CD4-positive, alpha-beta memory T cell (primary cell): ENCODE results near the gene ERC1. TPM values are rescaled to one million over a fixed set of nuclear protein-coding genes. Genes with fewer than 3 reads are reported as not detected.

Source experiments
- CTCF ChIA-PET: fragments of 350-600 bp; sonication (Branson Sonifier 250); formaldehyde crosslinking; loops from one replicate; lab custom pipeline; 2021; ENCODE audit warnings: inconsistent platforms; ENCODE audit not compliant: partially characterized antibody; lab: Charles Lee
- POLR2A ChIA-PET: fragments of 350-600 bp; sonication (Branson Sonifier 250); formaldehyde crosslinking; loops from one replicate; lab custom pipeline; 2021; ENCODE audit not compliant: partially characterized antibody; lab: Charles Lee
- DNase-seq, 5 donors: peaks; one replicate each; pipeline versions ENCODE4 v3.0.0 to v3.0.0-alpha.2; 2020 to 2022; ENCODE audit warnings: mixed read lengths in 1 of 5
- H3K27ac ChIP-seq: one replicate; pipeline ENCODE4 v1.7.0; 2013; ENCODE audit warnings: low read depth, low read length
- H3K27me3 ChIP-seq: 2 replicates; pipeline ENCODE4 v1.7.0; 2013; ENCODE audit warnings: mild to moderate bottlenecking, low read length, moderate library complexity; ENCODE audit not compliant: insufficient read depth
- H3K36me3 ChIP-seq: 2 replicates; pipeline ENCODE4 v1.7.0; 2013; ENCODE audit warnings: mild to moderate bottlenecking, low read length, moderate library complexity; ENCODE audit not compliant: insufficient read depth
- H3K4me1 ChIP-seq: 2 replicates; pipeline ENCODE4 v1.7.0; 2013; ENCODE audit warnings: mild to moderate bottlenecking, low read length, moderate library complexity; ENCODE audit not compliant: insufficient read depth
- H3K4me3 ChIP-seq, 2 donors: one replicate each; pipeline ENCODE4 v1.7.0; 2013; ENCODE audit warnings: low read length in 2 of 2, mild to moderate bottlenecking in 1 of 2
- H3K9me3 ChIP-seq, 2 donors: one replicate each; pipeline ENCODE4 v1.7.0; 2013; ENCODE audit warnings: low read length in 2 of 2, control low read depth in 1 of 2; ENCODE audit not compliant: control insufficient read depth in 1 of 2
- H3K27ac Mint-ChIP-seq, 7 donors: one replicate each; pipeline ENCODE4 v1.8.0; 2020 to 2021; ENCODE audit warnings: mixed read lengths in 7 of 7, mild to moderate bottlenecking in 6 of 7, inconsistent platforms in 3 of 7, moderate library complexity in 3 of 7
- H3K27me3 Mint-ChIP-seq, 2 donors: one replicate each; pipeline ENCODE4 v1.8.0; 2020 to 2021; ENCODE audit warnings: mixed read lengths in 2 of 2
- H3K36me3 Mint-ChIP-seq, 2 donors: one replicate each; pipeline ENCODE4 v1.8.0; 2020 to 2021; ENCODE audit warnings: mixed read lengths in 2 of 2, inconsistent platforms in 1 of 2, mild to moderate bottlenecking in 1 of 2
- H3K4me1 Mint-ChIP-seq, 4 donors: one replicate each; pipeline ENCODE4 v1.8.0; 2020 to 2021; ENCODE audit warnings: mixed read lengths in 4 of 4, mild to moderate bottlenecking in 1 of 4
- H3K4me3 Mint-ChIP-seq, 8 donors: one replicate each; pipeline ENCODE4 v1.8.0; 2020 to 2021; ENCODE audit warnings: mixed read lengths in 8 of 8, mild to moderate bottlenecking in 7 of 8, moderate library complexity in 6 of 8, inconsistent platforms in 3 of 8
- H3K9me3 Mint-ChIP-seq, 8 donors: one replicate each; pipeline ENCODE4 v1.8.0; 2020 to 2021; ENCODE audit warnings: mixed read lengths in 8 of 8, mild to moderate bottlenecking in 5 of 8, inconsistent platforms in 3 of 8, moderate library complexity in 1 of 8
- intact Hi-C: fragments of 100-400 bp; cut with micrococcal nuclease; formaldehyde crosslinking; loops from one replicate; pipeline ENCODE4 v1.15.1; 2023
- polyA plus RNA-seq, 2 donors: library from polyadenylated mRNA; unstranded; fragments of 300-500 nt; fragmentation: Illumina TruSeq; gene quantifications; one replicate each; pipeline ENCODE4 v1.2.3, GENCODE V29; 2021
- total RNA-seq, 2 experiments: library from RNA; stranded (reverse); gene quantifications; one replicate each; pipeline ENCODE4 v1.2.3, GENCODE V29; 2021

Gene ERC1
- total and polyA plus RNA-seq, 4 experiments from 2014 or later, result 4.0 to 41.7 (median 28.7) TPM

GRCh38 chr12:1287446-1287975 lies 296.5 kb downstream of the ERC1 start:
- no peak for DNase-seq
- ChIA-PET CTCF (no interaction called here), POLR2A (no interaction called here)
- H3K27ac ChIP-seq, result no peak overlapping the region
- Mint-ChIP-seq H3K27ac (no peak overlapping the region), H3K4me3 (no peak overlapping the region), H3K4me1 (no peaks in the 10 kb centered on the region), H3K27me3 (no peaks in the 10 kb centered on the region), H3K36me3 (peaks cover 25 to 30% of the 10 kb centered on the region in 2 donors), H3K9me3 (no peaks in the 10 kb centered on the region)
- no peaks in the 10 kb centered on the region for H3K27me3 ChIP-seq
- H3K36me3 ChIP-seq, result peaks cover 7% of the 10 kb centered on the region
- H3K4me1 ChIP-seq, result no peaks in the 10 kb centered on the region
- intact Hi-C loops, result no loop called here
- H3K9me3 ChIP-seq, result no peaks in the 10 kb centered on the region
- no peak overlapping the region for H3K4me3 ChIP-seq

DNA sequence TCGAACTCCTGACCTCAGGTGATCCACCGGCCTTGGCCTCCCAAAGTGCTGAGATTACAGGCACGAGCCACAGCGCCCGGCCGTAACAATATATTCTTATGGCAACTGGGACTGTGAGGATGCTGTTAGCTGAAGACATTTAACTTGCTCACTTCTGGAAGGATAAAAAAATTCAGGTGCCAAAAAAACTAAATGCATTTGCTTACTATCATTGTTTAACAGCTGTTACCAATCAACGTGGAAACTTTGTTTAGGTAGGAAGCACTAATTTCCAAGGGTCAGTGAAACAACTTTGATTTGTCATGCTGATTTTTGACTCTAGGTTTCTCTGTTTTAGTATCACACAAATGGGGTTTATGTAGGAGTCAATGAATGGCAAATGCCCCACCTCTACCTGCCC lies 297.3 kb downstream of the ERC1 start:
- Mint-ChIP-seq H3K9me3 (no peaks in the 10 kb centered on the region), H3K4me3 (no peak overlapping the region), H3K27me3 (no peaks in the 10 kb centered on the region), H3K4me1 (no peaks in the 10 kb centered on the region), H3K36me3 (peaks cover 25 to 28% of the 10 kb centered on the region in 2 donors), H3K27ac (no peak overlapping the region)
- Histone ChIP-seq H3K27ac (no peak overlapping the region), H3K9me3 (no peaks in the 10 kb centered on the region), H3K27me3 (no peaks in the 10 kb centered on the region), H3K4me1 (no peaks in the 10 kb centered on the region), H3K4me3 (no peak overlapping the region), H3K36me3 (peaks cover 7% of the 10 kb centered on the region)
- POLR2A ChIA-PET, result no interaction called here
- CTCF ChIA-PET, result no interaction called here
- DNase-seq, result no peak
- intact Hi-C loops, result no loop called here

DNA sequence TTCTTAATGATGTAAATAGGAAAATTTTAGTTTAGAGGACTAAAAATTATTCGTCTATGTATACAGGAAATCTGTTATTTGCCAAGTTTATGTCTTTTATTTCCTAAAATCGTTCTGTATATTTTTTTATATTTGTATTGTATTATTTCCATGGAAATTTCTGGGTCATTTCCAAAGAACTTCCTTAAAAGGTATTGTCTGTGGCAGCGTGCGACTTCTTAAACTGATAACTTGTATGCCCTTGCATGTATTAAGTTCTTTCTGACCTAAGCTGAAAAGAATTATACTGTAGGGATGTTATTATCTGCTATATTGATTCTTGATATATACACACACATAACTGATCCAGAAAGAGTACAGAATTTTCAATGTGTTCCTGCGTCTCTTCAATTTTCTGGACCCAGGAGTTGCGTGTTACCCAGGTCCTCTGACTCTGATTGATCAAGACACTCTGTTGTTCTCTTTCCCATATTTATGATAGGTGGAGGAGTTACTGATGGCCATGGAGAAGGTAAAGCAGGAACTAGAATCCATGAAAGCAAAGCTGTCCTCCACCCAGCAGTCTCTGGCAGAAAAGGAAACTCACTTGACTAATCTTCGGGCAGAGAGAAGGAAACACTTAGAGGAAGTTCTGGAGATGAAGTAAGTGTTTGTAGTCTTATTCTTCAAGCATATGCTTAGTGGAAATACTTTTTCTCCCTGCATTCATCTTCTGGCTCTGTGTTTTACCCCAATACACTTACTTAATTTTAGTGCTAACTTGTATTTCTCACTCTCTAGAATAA lies 298.5 kb downstream of the ERC1 start:
- Mint-ChIP-seq H3K27me3 (no peaks in the 10 kb centered on the region), H3K4me3 (no peak overlapping the region), H3K36me3 (peaks cover 28 to 35% of the 10 kb centered on the region in 2 donors), H3K4me1 (no peaks in the 10 kb centered on the region), H3K9me3 (no peaks in the 10 kb centered on the region), H3K27ac (no peak overlapping the region)
- intact Hi-C loops, result no loop called here
- no peak overlapping the region for H3K4me3 ChIP-seq
- CTCF ChIA-PET, result no interaction called here
- POLR2A ChIA-PET, result no interaction called here
- no peaks in the 10 kb centered on the region for H3K9me3 ChIP-seq
- DNase-seq, result no peak
- H3K27me3 ChIP-seq, result no peaks in the 10 kb centered on the region
- H3K4me1 ChIP-seq, result no peaks in the 10 kb centered on the region
- H3K27ac ChIP-seq, result no peak overlapping the region
- peaks cover 7% of the 10 kb centered on the region for H3K36me3 ChIP-seq

DNA sequence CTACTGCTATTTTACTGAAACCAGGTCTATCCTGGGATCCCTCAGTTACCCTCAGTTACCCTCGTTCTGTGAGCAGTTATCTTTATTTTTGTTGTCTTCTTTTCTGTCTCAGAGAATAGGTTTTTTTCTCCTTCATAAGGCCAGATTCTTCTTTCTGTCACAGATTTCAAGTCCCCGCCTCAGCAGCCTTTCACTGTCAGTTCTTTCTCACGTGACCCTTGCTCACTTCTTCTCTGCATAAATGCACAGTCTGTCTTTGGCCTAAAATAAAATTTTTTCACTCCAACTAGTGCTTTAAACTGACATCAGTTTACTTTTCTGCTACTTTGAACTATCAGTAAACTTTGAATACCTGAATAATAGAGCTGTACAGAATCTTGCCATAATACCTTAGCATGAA lies 299.7 kb downstream of the ERC1 start:
- no peaks in the 10 kb centered on the region for H3K4me1 Mint-ChIP-seq
- H3K27me3 ChIP-seq, result no peaks in the 10 kb centered on the region
- H3K27me3 Mint-ChIP-seq, result no peaks in the 10 kb centered on the region
- H3K4me3 Mint-ChIP-seq, result no peak overlapping the region
- H3K4me1 ChIP-seq, result no peaks in the 10 kb centered on the region
- intact Hi-C loops, result no loop called here
- H3K9me3 ChIP-seq, result no peaks in the 10 kb centered on the region
- no peak overlapping the region for H3K27ac Mint-ChIP-seq
- H3K9me3 Mint-ChIP-seq, result no peaks in the 10 kb centered on the region
- no peak overlapping the region for H3K27ac ChIP-seq
- H3K36me3 Mint-ChIP-seq, result peaks cover 33 to 35% of the 10 kb centered on the region in 2 donors
- no peak for DNase-seq
- CTCF ChIA-PET, result no interaction called here
- H3K4me3 ChIP-seq, result no peak overlapping the region
- POLR2A ChIA-PET, result no interaction called here
- peaks cover 7% of the 10 kb centered on the region for H3K36me3 ChIP-seq

- H3K4me1 Mint-ChIP-seq, result no peaks in the 10 kb centered on the region
- POLR2A ChIA-PET, result no interaction called here
- CTCF ChIA-PET, result interaction anchor here (1.6 kb wide), 1 partner anchor 174 kb away, joined by 4 read pairs; no protein-coding TSS in a partner anchor
- no peak overlapping the region for H3K27ac Mint-ChIP-seq
- H3K4me3 ChIP-seq, result no peak overlapping the region
- H3K4me3 Mint-ChIP-seq, result no peak overlapping the region
- H3K27me3 ChIP-seq, result no peaks in the 10 kb centered on the region
- H3K27ac ChIP-seq, result no peak overlapping the region
- peaks cover 36 to 40% of the 10 kb centered on the region in 2 donors for H3K36me3 Mint-ChIP-seq
- no peaks in the 10 kb centered on the region for H3K4me1 ChIP-seq
- no peaks in the 10 kb centered on the region for H3K9me3 Mint-ChIP-seq
- no peaks in the 10 kb centered on the region for H3K9me3 ChIP-seq
- intact Hi-C loops, result no loop called here
- DNase-seq, result no peak
- H3K27me3 Mint-ChIP-seq, result no peaks in the 10 kb centered on the region
- peaks cover 7% of the 10 kb centered on the region for H3K36me3 ChIP-seq
Measured at GRCh38 chr12:1291601-1292332, 300.7 kb downstream of the ERC1 start.

- Histone ChIP-seq H3K27me3 (no peaks in the 10 kb centered on the region), H3K27ac (no peak overlapping the region), H3K4me3 (no peak overlapping the region), H3K36me3 (peaks cover 7% of the 10 kb centered on the region), H3K9me3 (no peaks in the 10 kb centered on the region), H3K4me1 (no peaks in the 10 kb centered on the region)
- peaks cover 43 to 60% of the 10 kb centered on the region in 2 donors for H3K36me3 Mint-ChIP-seq
- ChIA-PET POLR2A (no interaction called here), CTCF (no interaction called here)
- intact Hi-C loops, result no loop called here
- no peaks in the 10 kb centered on the region for H3K27me3 Mint-ChIP-seq
- no peaks in the 10 kb centered on the region for H3K4me1 Mint-ChIP-seq
- H3K4me3 Mint-ChIP-seq, result no peak overlapping the region
- DNase-seq, result no peak
- no peaks in the 10 kb centered on the region for H3K9me3 Mint-ChIP-seq
- no peak overlapping the region for H3K27ac Mint-ChIP-seq
Measured at GRCh38 chr12:1293901-1294300, 302.9 kb downstream of the ERC1 start.

- no peak overlapping the region for H3K4me3 Mint-ChIP-seq
- H3K27ac ChIP-seq, result no peak overlapping the region
- H3K4me1 Mint-ChIP-seq, result peaks cover 0 to 6% (median 0%) of the 10 kb centered on the region in 4 donors
- no peaks in the 10 kb centered on the region for H3K9me3 ChIP-seq
- H3K4me1 ChIP-seq, result no peaks in the 10 kb centered on the region
- CTCF ChIA-PET, result no interaction called here
- H3K27me3 Mint-ChIP-seq, result no peaks in the 10 kb centered on the region
- POLR2A ChIA-PET, result no interaction called here
- H3K27me3 ChIP-seq, result no peaks in the 10 kb centered on the region
- H3K4me3 ChIP-seq, result no peak overlapping the region
- peaks cover 38 to 50% of the 10 kb centered on the region in 2 donors for H3K36me3 Mint-ChIP-seq
- DNase-seq, result no peak
- peaks cover 0 to 7% (median 0%) of the 10 kb centered on the region in 8 donors for H3K9me3 Mint-ChIP-seq
- no peaks in the 10 kb centered on the region for H3K36me3 ChIP-seq
- H3K27ac Mint-ChIP-seq, result no peak overlapping the region
- intact Hi-C loops, result no loop called here
Measured at GRCh38 chr12:1297206-1297605, 306.2 kb downstream of the ERC1 start.
